ENCODE measurements around the gene MRFAP1L1. TPM values are rescaled to one million over a fixed set of nuclear protein-coding genes. Genes with fewer than 3 reads are reported as not detected.

MRFAP1L1 gene
- total RNA-seq, 1 donor from 2014 or later, result 68.8 TPM

DNA sequence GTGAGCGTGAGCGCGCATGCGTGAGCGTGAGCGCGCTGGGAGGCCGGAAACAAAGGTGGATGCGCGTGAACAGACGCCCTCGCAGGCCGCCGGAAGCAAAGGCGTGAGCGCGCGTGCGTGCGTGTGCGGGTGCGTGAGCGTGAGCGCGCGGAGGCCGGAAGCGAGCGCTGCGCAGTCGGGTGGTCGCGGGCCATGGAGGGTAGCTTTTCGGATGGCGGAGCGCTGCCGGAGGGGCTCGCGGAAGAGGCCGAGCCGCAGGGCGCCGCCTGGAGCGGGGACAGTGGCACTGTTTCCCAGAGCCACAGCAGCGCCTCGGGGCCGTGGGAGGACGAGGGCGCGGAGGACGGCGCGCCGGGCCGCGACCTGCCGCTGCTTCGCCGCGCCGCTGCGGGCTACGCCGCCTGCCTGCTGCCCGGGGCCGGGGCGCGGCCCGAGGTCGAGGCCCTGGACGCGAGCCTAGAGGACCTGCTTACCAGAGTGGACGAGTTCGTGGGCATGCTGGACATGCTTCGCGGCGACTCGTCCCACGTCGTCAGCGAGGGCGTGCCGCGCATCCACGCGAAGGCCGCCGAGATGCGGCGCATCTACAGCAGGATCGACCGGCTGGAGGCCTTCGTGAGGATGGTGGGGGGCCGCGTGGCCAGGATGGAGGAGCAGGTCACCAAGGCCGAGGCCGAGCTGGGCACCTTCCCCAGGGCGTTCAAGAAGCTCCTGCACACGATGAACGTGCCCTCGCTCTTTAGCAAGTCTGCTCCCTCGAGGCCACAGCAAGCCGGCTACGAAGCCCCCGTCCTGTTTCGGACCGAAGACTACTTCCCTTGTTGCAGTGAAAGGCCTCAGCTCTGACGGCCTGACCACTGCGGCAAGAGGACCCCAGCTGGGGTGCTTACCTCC lies 6.6 kb upstream of the MRFAP1L1 start, which contains the start of gene BLOC1S4:
TSS of gene BLOC1S4 (plus strand) at position 157 of the 894 bp plus-strand sequence. CDS start at position 193, 36 bp downstream.
- no peak for TF ChIP-seq CTCF (IDR thresholded peaks at IDR 0.05; ENCODE audit: unreplicated experiment)
- Mint-ChIP-seq H3K4me1 (peaks cover 28% of the 10 kb centered on the region), H3K4me3 (peak within 1 kb of the TSS; percentile 92), H3K27me3 (ENCODE audit: low read depth) (peaks cover 6% of the 10 kb centered on the region), H3K36me3 (no peaks in the 10 kb centered on the region), H3K27ac (peak within 1 kb of the TSS; percentile 97), H3K9me3 (no peaks in the 10 kb centered on the region)
- DNase-seq (ENCODE audit: low spot score in 2 of 2, unreplicated experiment in 2 of 2), result peak; percentile 87 to 90

- H3K27me3 Mint-ChIP-seq (ENCODE audit: low read depth), result peaks cover 6% of the 10 kb centered on the region
- H3K4me3 Mint-ChIP-seq, result peak overlapping the region; percentile 92
- peaks cover 28% of the 10 kb centered on the region for H3K4me1 Mint-ChIP-seq
- H3K36me3 Mint-ChIP-seq, result no peaks in the 10 kb centered on the region
- no peaks in the 10 kb centered on the region for H3K9me3 Mint-ChIP-seq
- peak overlapping the region; percentile 97 for H3K27ac Mint-ChIP-seq
- no peak for TF ChIP-seq CTCF (IDR thresholded peaks at IDR 0.05; ENCODE audit: unreplicated experiment)
- DNase-seq (ENCODE audit: low spot score in 2 of 2, unreplicated experiment in 2 of 2), result no peak
Measured at GRCh38 chr4:6715704-6716017, 6.0 kb upstream of the MRFAP1L1 start.

DNA sequence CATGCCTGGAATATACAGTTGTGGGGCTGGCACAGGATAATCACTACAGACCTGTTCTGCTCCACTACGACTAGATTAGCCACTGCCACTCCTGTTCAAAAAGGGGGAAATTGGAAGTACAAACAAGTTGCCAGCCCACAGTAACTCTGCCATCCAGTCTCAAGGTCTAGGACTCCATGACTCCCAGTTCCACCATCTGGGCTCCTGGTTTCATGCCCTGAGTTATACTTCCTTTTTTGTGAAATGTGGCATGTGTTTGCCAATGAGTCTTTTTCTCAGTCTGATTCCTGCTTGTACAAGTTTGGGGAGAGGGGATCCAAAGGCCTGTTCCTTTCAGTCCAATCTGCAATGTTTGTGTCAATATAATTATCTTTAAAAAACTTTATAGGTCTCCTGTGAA lies 5.3 kb upstream of the MRFAP1L1 start:
- H3K4me3 Mint-ChIP-seq, result peak overlapping the region; percentile 31
- TF ChIP-seq CTCF (IDR thresholded peaks at IDR 0.05; ENCODE audit: unreplicated experiment), result no peak
- peaks cover 25% of the 10 kb centered on the region for H3K4me1 Mint-ChIP-seq
- no peak for DNase-seq (ENCODE audit: low spot score in 2 of 2, unreplicated experiment in 2 of 2)
- H3K27me3 Mint-ChIP-seq (ENCODE audit: low read depth), result peaks cover 6% of the 10 kb centered on the region
- H3K27ac Mint-ChIP-seq, result no peak overlapping the region
- H3K36me3 Mint-ChIP-seq, result no peaks in the 10 kb centered on the region
- no peaks in the 10 kb centered on the region for H3K9me3 Mint-ChIP-seq

GRCh38 chr4:6710996-6711395 lies 1.3 kb upstream of the MRFAP1L1 start:
- Mint-ChIP-seq H3K27ac (no peak overlapping the region), H3K4me3 (no peak overlapping the region), H3K9me3 (peaks cover 4% of the 10 kb centered on the region), H3K36me3 (peaks cover 22% of the 10 kb centered on the region), H3K4me1 (peaks cover 35% of the 10 kb centered on the region), H3K27me3 (ENCODE audit: low read depth) (peaks cover 6% of the 10 kb centered on the region)
- DNase-seq (ENCODE audit: low spot score in 2 of 2, unreplicated experiment in 2 of 2), result no peak
- no peak for TF ChIP-seq CTCF (IDR thresholded peaks at IDR 0.05; ENCODE audit: unreplicated experiment)

DNA sequence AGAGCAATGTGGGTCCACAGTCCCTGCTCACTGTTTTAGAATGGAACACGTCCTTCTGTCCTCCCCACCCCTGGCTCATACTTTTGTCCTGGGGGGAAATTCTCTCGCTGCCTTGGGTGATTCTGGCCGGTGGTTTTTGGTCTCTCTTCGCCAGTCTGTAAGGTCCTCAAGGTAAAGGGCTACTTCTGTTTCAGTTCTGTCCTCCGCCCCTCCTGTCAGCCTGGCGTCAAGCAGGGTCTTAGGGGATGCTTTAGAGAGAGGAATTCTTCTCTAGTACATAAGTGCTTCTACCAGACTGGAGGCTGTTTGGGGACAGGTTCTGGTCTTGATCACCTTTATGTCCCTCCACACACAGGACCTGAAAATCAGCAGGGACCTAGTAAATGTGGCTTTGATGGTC lies 617 bp upstream of the MRFAP1L1 start:
- H3K4me3 Mint-ChIP-seq, result peak overlapping the region; percentile 96
- peaks cover 9% of the 10 kb centered on the region for H3K9me3 Mint-ChIP-seq
- peaks cover 31% of the 10 kb centered on the region for H3K4me1 Mint-ChIP-seq
- peaks cover 6% of the 10 kb centered on the region for H3K27me3 Mint-ChIP-seq (ENCODE audit: low read depth)
- DNase-seq (ENCODE audit: low spot score in 2 of 2, unreplicated experiment in 2 of 2), result no peak
- no peak for TF ChIP-seq CTCF (IDR thresholded peaks at IDR 0.05; ENCODE audit: unreplicated experiment)
- H3K27ac Mint-ChIP-seq, result peak overlapping the region; percentile 99
- H3K36me3 Mint-ChIP-seq, result peaks cover 30% of the 10 kb centered on the region

Measured in mesothelial cell of epicardium (in vitro differentiated cells).